HG03378 (cell line): ENCODE measurements around the gene ESR2.

ENCODE experiments used
- ATAC-seq: cut with Tn5 transposase; IDR thresholded peaks from one replicate; pipeline ENCODE4 v1.9.1; 2021; ENCODE audit warnings: mild to moderate bottlenecking, moderate library complexity; ENCODE audit not compliant: unreplicated experiment

ESR2 gene

GRCh38 chr14:64092940-64093339, 201.2 kb downstream of the ESR2 start:
- ATAC-seq = no peak

- no peak for ATAC-seq
Measured at GRCh38 chr14:64092338-64092737, 201.8 kb downstream of the ESR2 start.

- no peak for ATAC-seq
Measured at GRCh38 chr14:64091217-64091616, 203.0 kb downstream of the ESR2 start.

- no peak for ATAC-seq
Measured at GRCh38 chr14:64089920-64090319, 204.3 kb downstream of the ESR2 start.

- no peak for ATAC-seq
Measured at GRCh38 chr14:64088647-64088964, 205.6 kb downstream of the ESR2 start.

GRCh38 chr14:64082837-64083236, 211.3 kb downstream of the ESR2 start:
- no peak for ATAC-seq

- ATAC-seq = no peak
Measured at GRCh38 chr14:64081174-64081746, 212.9 kb downstream of the ESR2 start.

- no peak for ATAC-seq
Measured at GRCh38 chr14:64080452-64080851, 213.7 kb downstream of the ESR2 start.

GRCh38 chr14:64075613-64076005, 218.6 kb downstream of the ESR2 start:
- no peak for ATAC-seq

GRCh38 chr14:64074961-64075612, 219.1 kb downstream of the ESR2 start:
- no peak for ATAC-seq

- no peak for ATAC-seq
Measured at GRCh38 chr14:64069634-64070359, 224.4 kb downstream of the ESR2 start.

GRCh38 chr14:64064447-64064846, 229.7 kb downstream of the ESR2 start:
- no peak for ATAC-seq

GRCh38 chr14:64062381-64063115, 231.6 kb downstream of the ESR2 start:
- ATAC-seq = no peak

- ATAC-seq = no peak
Measured at GRCh38 chr14:64061706-64062105, 232.5 kb downstream of the ESR2 start.

- no peak for ATAC-seq
Measured at GRCh38 chr14:64061115-64061514, 233.1 kb downstream of the ESR2 start.

- no peak for ATAC-seq
Measured at GRCh38 chr14:64060648-64061096, 233.5 kb downstream of the ESR2 start.

GRCh38 chr14:64060199-64060545, 234.0 kb downstream of the ESR2 start:
- ATAC-seq = no peak

GRCh38 chr14:64059454-64060198, 234.5 kb downstream of the ESR2 start:
- no peak for ATAC-seq

- ATAC-seq = no peak
Measured at GRCh38 chr14:64053694-64054669, 240.2 kb downstream of the ESR2 start.
